Astrocyte (in vitro differentiated cells and primary cell): ENCODE results near the gene TSPEAR.

Source experiments
- EZH2 ChIP-seq: IDR thresholded peaks from 2 replicates; pipeline ENCODE4 v1.6.1; 2012; ENCODE audit warnings: mild to moderate bottlenecking, low read length, inconsistent platforms; ENCODE audit not compliant: insufficient read depth
- TF ChIP-seq, protein P1 (sequence below): IDR thresholded peaks from 2 replicates; pipeline ENCODE4 v1.5.1; 2011; ENCODE audit warnings: low read depth, mild to moderate bottlenecking, inconsistent platforms, low read length, moderate library complexity; ENCODE audit not compliant: insufficient read depth

DNA sequence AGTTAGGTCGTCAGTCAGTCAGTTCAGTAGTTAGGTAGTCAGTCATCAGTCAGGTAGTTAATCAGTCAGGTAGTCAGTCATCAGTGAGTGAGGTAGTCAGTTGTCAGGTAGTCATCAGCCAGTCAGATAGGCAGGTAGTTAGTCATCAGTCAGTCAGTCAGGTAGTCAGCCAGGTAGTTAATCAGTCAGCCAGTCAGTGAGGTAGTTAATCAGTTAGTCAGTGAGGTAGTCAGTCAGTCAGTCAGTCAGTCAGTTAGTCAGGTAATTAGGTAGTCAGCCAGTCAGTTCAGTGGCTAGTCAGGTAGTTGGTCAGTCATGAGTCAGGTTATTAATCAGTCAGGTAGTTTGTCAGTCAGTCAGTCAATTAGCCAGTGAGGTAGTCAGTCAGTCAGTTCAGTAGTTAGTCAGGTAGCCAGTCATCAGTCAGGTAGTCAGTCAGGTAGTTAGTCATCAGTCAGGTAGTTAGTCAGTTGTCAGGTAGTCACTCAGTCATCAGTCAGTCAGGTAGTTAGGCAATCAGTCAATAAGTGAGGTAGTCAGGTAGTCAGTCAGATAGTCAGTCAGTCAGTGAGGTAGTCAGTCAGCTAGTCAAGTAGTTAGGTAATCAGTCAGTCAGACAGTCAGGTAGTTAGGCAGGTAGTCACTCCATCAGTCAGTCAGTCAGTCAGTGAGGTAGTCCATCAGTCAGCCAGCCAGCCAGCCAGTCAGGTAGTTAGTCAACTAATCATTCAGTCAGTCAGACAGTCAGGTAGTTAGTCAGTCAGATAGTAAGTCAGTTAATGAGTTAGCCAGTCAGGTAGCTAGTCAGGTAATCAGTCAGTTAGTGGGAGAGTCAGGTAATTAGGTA lies 187.6 kb downstream of the TSPEAR start:
- no peak for TF ChIP-seq EZH2
- TF ChIP-seq, protein P1, sequence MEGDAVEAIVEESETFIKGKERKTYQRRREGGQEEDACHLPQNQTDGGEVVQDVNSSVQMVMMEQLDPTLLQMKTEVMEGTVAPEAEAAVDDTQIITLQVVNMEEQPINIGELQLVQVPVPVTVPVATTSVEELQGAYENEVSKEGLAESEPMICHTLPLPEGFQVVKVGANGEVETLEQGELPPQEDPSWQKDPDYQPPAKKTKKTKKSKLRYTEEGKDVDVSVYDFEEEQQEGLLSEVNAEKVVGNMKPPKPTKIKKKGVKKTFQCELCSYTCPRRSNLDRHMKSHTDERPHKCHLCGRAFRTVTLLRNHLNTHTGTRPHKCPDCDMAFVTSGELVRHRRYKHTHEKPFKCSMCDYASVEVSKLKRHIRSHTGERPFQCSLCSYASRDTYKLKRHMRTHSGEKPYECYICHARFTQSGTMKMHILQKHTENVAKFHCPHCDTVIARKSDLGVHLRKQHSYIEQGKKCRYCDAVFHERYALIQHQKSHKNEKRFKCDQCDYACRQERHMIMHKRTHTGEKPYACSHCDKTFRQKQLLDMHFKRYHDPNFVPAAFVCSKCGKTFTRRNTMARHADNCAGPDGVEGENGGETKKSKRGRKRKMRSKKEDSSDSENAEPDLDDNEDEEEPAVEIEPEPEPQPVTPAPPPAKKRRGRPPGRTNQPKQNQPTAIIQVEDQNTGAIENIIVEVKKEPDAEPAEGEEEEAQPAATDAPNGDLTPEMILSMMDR = no peak
